Activated CD8-positive, alpha-beta memory T cell treated with anti-CD3 and anti-CD28 coated beads, Interleukin-2, amount 50 U/mL, for 24 hours (primary cell): Measurements from ENCODE around the gene RIBC2.
"Not testable (repeated sequence)": the region's sequence is repeated elsewhere in the genome, so short reads cannot be mapped to it uniquely, and the experiment has no call there.

Source experiments
- DNase-seq: peaks from one replicate; pipeline ENCODE4 v3.0.0-alpha.2; 2020; ENCODE audit errors: extremely low read depth

The RIBC2 gene

GRCh38 chr22:45413368-45414211 lies at the start of gene RIBC2, which contains the start of gene SMC1B:
Gene RIBC2, plus strand, starts transcription at chr22:45413693. Its CDS starts 194 bp downstream, at chr22:45413887.
Gene SMC1B, minus strand, starts transcription at chr22:45413599. Its CDS starts 32 bp downstream, at chr22:45413567.
- peak; percentile 69 for DNase-seq

GRCh38 chr22:45366713-45367112 lies 46.8 kb upstream of the RIBC2 start:
- no peak for DNase-seq

- DNase-seq = not testable (repeated sequence)
Measured at GRCh38 chr22:45373592-45373991, 39.9 kb upstream of the RIBC2 start.

- DNase-seq = no peak
Measured at GRCh38 chr22:45376009-45376408, 37.5 kb upstream of the RIBC2 start.

- DNase-seq = no peak
Measured at GRCh38 chr22:45376703-45377102, 36.8 kb upstream of the RIBC2 start.

- no peak for DNase-seq
Measured at GRCh38 chr22:45381348-45381747, 32.1 kb upstream of the RIBC2 start.

GRCh38 chr22:45389546-45389945 lies 23.9 kb upstream of the RIBC2 start:
- no peak for DNase-seq

- no peak for DNase-seq
Measured at GRCh38 chr22:45397806-45398205, 15.7 kb upstream of the RIBC2 start.

GRCh38 chr22:45398214-45398613 lies 15.3 kb upstream of the RIBC2 start:
- DNase-seq = no peak

- no peak for DNase-seq
Measured at GRCh38 chr22:45399712-45400445, 13.6 kb upstream of the RIBC2 start.

- DNase-seq = no peak
Measured at GRCh38 chr22:45402466-45402985, 11.0 kb upstream of the RIBC2 start.

- no peak for DNase-seq
Measured at GRCh38 chr22:45407793-45408192, 5.7 kb upstream of the RIBC2 start.

GRCh38 chr22:45413013-45413367 lies 503 bp upstream of the RIBC2 start:
- no peak for DNase-seq

- no peak for DNase-seq
Measured at GRCh38 chr22:45418056-45418769, 4.7 kb downstream of the RIBC2 start.

GRCh38 chr22:45418770-45419138 lies 5.3 kb downstream of the RIBC2 start:
- no peak for DNase-seq

GRCh38 chr22:45420011-45420410 lies 6.5 kb downstream of the RIBC2 start:
- no peak for DNase-seq

GRCh38 chr22:45420539-45420938 lies 7.0 kb downstream of the RIBC2 start:
- no peak for DNase-seq

GRCh38 chr22:45421349-45422055 lies 8.0 kb downstream of the RIBC2 start:
- no peak for DNase-seq

- DNase-seq = no peak
Measured at GRCh38 chr22:45422237-45422983, 8.9 kb downstream of the RIBC2 start.

- no peak for DNase-seq
Measured at GRCh38 chr22:45423524-45423923, 10.0 kb downstream of the RIBC2 start.

- no peak for DNase-seq
Measured at GRCh38 chr22:45424241-45424731, 10.8 kb downstream of the RIBC2 start.
